Measurements from ENCODE around the gene NAV2. TPM values are rescaled to one million over a fixed set of nuclear protein-coding genes. Genes with fewer than 3 reads are reported as not detected.

Gene NAV2
- total RNA-seq, 1 donor from 2014 or later = 0.39 TPM

DNA sequence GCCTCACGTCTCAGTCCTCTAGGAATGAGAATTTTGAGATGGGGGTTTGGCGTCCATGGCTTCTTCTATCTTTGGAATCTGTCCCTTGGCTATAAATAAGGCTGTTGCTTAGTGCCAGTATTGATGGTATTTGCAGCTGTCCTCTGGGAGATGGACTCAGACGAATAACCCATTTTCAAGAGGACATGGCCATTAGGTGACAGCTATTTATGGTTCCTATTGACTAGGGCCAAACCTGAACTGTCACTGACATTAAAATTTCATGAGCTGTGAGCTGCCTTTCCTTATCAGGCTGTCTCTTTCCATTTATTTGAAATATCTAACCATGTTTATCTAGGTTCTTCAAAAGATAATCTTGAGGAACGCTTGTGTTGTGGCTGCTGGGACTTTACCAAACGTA lies 92.7 kb downstream of the NAV2 start:
- no peak for DNase-seq (ENCODE audit: low spot score)
- Mint-ChIP-seq H3K4me3 (ENCODE audit: low read depth) (no peak overlapping the region), H3K4me1 (ENCODE audit: low read depth) (no peaks in the 10 kb centered on the region), H3K27ac (no peak overlapping the region), H3K27me3 (ENCODE audit: low read depth) (peaks cover 2% of the 10 kb centered on the region), H3K36me3 (ENCODE audit: low read depth) (no peaks in the 10 kb centered on the region), H3K9me3 (no peaks in the 10 kb centered on the region)
- intact Hi-C loops (cut with micrococcal nuclease) = no loop called here

DNA sequence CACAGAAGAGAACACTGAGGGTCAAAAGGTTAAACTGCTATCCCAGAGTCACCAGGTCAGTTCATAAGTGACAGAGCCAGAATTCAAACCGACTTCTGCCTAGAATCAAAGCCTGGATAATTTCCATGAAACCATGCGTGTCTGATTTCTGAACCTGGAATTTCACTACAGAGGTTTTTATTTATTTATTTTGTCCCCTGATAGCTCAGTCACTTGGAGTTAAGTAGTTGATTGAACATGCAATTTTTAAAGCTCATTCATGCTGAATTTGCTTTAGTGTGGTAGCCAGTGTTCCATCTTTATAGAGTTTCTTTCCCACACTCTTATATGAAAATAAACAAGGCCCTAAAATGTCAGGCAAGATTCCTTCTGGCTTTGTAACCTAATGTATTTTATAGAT lies 93.2 kb downstream of the NAV2 start:
- Mint-ChIP-seq H3K27ac (no peak overlapping the region), H3K36me3 (ENCODE audit: low read depth) (no peaks in the 10 kb centered on the region), H3K4me1 (ENCODE audit: low read depth) (no peaks in the 10 kb centered on the region), H3K4me3 (ENCODE audit: low read depth) (no peak overlapping the region), H3K27me3 (ENCODE audit: low read depth) (peaks cover 2% of the 10 kb centered on the region), H3K9me3 (no peaks in the 10 kb centered on the region)
- intact Hi-C loops (cut with micrococcal nuclease) = no loop called here
- no peak for DNase-seq (ENCODE audit: low spot score)

- Mint-ChIP-seq H3K27me3 (ENCODE audit: low read depth) (peaks cover 2% of the 10 kb centered on the region), H3K4me1 (ENCODE audit: low read depth) (no peaks in the 10 kb centered on the region), H3K27ac (no peak overlapping the region), H3K9me3 (no peaks in the 10 kb centered on the region), H3K4me3 (ENCODE audit: low read depth) (no peak overlapping the region), H3K36me3 (ENCODE audit: low read depth) (no peaks in the 10 kb centered on the region)
- intact Hi-C loops (cut with micrococcal nuclease) = no loop called here
- DNase-seq (ENCODE audit: low spot score) = no peak
Observed at GRCh38 chr11:19806251-19806650, 93.6 kb downstream of the NAV2 start.

GRCh38 chr11:19808076-19808911 lies 95.7 kb downstream of the NAV2 start:
- H3K27ac Mint-ChIP-seq = no peak overlapping the region
- H3K27me3 Mint-ChIP-seq (ENCODE audit: low read depth) = peaks cover 2% of the 10 kb centered on the region
- no peaks in the 10 kb centered on the region for H3K4me1 Mint-ChIP-seq (ENCODE audit: low read depth)
- H3K9me3 Mint-ChIP-seq = no peaks in the 10 kb centered on the region
- H3K4me3 Mint-ChIP-seq (ENCODE audit: low read depth) = no peak overlapping the region
- intact Hi-C loops (cut with micrococcal nuclease) = no loop called here
- no peak for DNase-seq (ENCODE audit: low spot score)
- H3K36me3 Mint-ChIP-seq (ENCODE audit: low read depth) = no peaks in the 10 kb centered on the region

GRCh38 chr11:19810852-19811251 lies 98.2 kb downstream of the NAV2 start:
- Mint-ChIP-seq H3K36me3 (ENCODE audit: low read depth) (no peaks in the 10 kb centered on the region), H3K27me3 (ENCODE audit: low read depth) (peaks cover 2% of the 10 kb centered on the region), H3K4me3 (ENCODE audit: low read depth) (no peak overlapping the region), H3K9me3 (no peaks in the 10 kb centered on the region), H3K27ac (no peak overlapping the region), H3K4me1 (ENCODE audit: low read depth) (no peaks in the 10 kb centered on the region)
- intact Hi-C loops (cut with micrococcal nuclease) = no loop called here
- DNase-seq (ENCODE audit: low spot score) = no peak

GRCh38 chr11:19811380-19811779 lies 98.7 kb downstream of the NAV2 start:
- H3K36me3 Mint-ChIP-seq (ENCODE audit: low read depth) = no peaks in the 10 kb centered on the region
- no peak overlapping the region for H3K4me3 Mint-ChIP-seq (ENCODE audit: low read depth)
- H3K9me3 Mint-ChIP-seq = no peaks in the 10 kb centered on the region
- H3K27me3 Mint-ChIP-seq (ENCODE audit: low read depth) = peaks cover 2% of the 10 kb centered on the region
- intact Hi-C loops (cut with micrococcal nuclease) = no loop called here
- no peaks in the 10 kb centered on the region for H3K4me1 Mint-ChIP-seq (ENCODE audit: low read depth)
- no peak for DNase-seq (ENCODE audit: low spot score)
- no peak overlapping the region for H3K27ac Mint-ChIP-seq

- H3K4me1 Mint-ChIP-seq (ENCODE audit: low read depth) = no peaks in the 10 kb centered on the region
- peaks cover 2% of the 10 kb centered on the region for H3K27me3 Mint-ChIP-seq (ENCODE audit: low read depth)
- no peak overlapping the region for H3K4me3 Mint-ChIP-seq (ENCODE audit: low read depth)
- no peak for DNase-seq (ENCODE audit: low spot score)
- no peaks in the 10 kb centered on the region for H3K9me3 Mint-ChIP-seq
- no peak overlapping the region for H3K27ac Mint-ChIP-seq
- intact Hi-C loops (cut with micrococcal nuclease) = no loop called here
- H3K36me3 Mint-ChIP-seq (ENCODE audit: low read depth) = no peaks in the 10 kb centered on the region
Observed at GRCh38 chr11:19812096-19812495, 99.5 kb downstream of the NAV2 start.

DNA sequence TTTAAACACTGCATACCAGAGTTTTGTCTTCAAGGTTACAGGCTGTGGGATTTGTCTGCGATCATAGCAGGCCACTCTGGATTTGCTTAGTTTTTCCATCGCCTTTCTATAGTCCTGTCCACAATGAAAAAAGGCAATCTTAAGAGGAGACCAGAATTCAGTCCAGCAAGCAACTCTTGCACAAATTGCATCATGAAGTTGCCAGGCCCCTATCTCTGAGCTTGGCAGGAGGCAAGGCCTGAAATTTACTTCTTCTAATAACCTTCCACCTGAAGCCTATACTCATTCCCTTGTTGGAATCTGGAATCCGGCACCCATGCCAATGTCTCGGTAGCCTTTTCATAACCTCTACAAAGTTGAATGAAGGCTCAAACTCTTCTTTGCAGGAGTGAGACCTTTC lies 100.1 kb downstream of the NAV2 start:
- Mint-ChIP-seq H3K9me3 (no peaks in the 10 kb centered on the region), H3K27ac (no peak overlapping the region), H3K4me3 (ENCODE audit: low read depth) (no peak overlapping the region), H3K4me1 (ENCODE audit: low read depth) (no peaks in the 10 kb centered on the region), H3K36me3 (ENCODE audit: low read depth) (no peaks in the 10 kb centered on the region), H3K27me3 (ENCODE audit: low read depth) (peaks cover 2% of the 10 kb centered on the region)
- DNase-seq (ENCODE audit: low spot score) = no peak
- intact Hi-C loops (cut with micrococcal nuclease) = no loop called here

DNA sequence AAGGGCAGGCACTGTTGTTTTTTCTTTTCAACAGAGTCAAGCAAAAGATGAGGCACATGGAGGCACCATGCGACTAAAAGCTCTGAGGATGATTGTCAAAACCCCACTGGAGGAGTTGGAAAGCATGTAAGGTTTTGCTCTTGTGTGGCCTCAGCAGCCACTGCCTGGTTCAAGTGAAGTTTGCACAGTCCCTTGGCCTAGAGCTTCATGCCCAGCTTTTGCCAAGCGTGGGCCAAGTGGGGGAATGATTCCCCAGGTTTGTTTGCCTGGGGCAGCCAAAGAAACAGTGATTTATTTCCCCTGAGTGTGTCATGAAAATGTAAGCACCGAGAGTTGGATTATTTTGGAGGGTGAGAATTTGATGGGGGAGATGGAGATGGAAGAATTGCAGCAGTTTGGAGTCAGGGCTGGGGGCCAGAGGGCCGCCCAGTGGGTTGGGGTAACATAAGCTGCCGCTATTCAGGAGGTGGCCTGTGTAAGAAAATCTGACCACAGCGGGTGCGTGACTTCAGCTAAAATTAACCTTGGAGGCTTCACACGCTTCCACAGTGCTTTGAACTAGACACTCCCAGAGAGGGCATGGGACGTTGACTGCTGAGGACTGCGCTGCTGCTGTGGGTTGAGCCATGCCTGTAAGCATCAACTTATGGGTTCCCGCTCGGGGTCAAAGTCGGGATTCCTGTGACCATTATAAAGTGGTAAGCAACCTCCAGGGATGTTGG lies 100.7 kb downstream of the NAV2 start:
- no peak for DNase-seq (ENCODE audit: low spot score)
- intact Hi-C loops (cut with micrococcal nuclease) = no loop called here
- Mint-ChIP-seq H3K27ac (no peak overlapping the region), H3K27me3 (ENCODE audit: low read depth) (no peaks in the 10 kb centered on the region), H3K4me3 (ENCODE audit: low read depth) (no peak overlapping the region), H3K9me3 (no peaks in the 10 kb centered on the region), H3K4me1 (ENCODE audit: low read depth) (no peaks in the 10 kb centered on the region), H3K36me3 (ENCODE audit: low read depth) (no peaks in the 10 kb centered on the region)

DNA sequence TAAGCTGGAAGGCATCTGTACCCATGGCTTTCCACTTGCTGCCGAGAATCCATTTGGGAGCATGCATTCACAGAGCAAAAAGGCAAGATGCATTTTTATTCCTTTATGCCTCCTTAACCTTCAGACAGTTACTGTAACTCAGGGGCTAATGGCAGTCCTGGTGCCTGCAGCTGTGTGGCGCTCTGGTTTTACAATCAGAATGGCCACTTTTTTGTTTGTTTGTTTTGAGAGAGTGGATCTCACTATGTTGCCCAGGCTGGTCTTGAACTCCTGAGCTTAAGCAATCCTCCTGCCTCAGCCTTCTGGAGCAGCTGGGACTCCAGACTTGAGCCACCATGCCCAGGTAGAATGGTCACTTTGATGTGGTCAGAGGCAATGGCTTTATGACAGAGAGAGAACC lies 101.8 kb downstream of the NAV2 start:
- Mint-ChIP-seq H3K9me3 (no peaks in the 10 kb centered on the region), H3K4me1 (ENCODE audit: low read depth) (no peaks in the 10 kb centered on the region), H3K36me3 (ENCODE audit: low read depth) (no peaks in the 10 kb centered on the region), H3K4me3 (ENCODE audit: low read depth) (no peak overlapping the region), H3K27me3 (ENCODE audit: low read depth) (no peaks in the 10 kb centered on the region), H3K27ac (no peak overlapping the region)
- intact Hi-C loops (cut with micrococcal nuclease) = no loop called here
- DNase-seq (ENCODE audit: low spot score) = no peak

DNA sequence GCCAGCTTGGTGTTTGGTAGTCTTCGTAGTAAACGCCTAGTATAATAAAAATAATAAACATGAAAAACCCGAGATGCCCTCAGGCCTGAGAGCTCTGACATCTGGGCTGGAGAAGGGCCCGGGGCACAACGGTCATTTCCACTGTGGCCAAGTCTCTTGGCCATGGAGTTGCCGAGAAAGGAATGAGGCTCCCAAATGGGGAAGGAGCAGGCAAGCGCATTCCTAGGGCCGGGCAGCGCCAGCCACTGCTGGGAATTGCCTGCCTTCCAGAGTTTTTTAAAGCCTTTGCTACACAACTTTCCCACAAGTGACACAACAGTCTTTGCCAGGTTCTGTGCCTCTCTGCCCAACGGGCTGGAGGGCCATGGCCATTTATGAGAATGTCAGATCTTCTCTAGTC lies 103.4 kb downstream of the NAV2 start:
- no peaks in the 10 kb centered on the region for H3K27me3 Mint-ChIP-seq (ENCODE audit: low read depth)
- no peak for DNase-seq (ENCODE audit: low spot score)
- no peaks in the 10 kb centered on the region for H3K36me3 Mint-ChIP-seq (ENCODE audit: low read depth)
- H3K9me3 Mint-ChIP-seq = no peaks in the 10 kb centered on the region
- H3K4me1 Mint-ChIP-seq (ENCODE audit: low read depth) = no peaks in the 10 kb centered on the region
- intact Hi-C loops (cut with micrococcal nuclease) = no loop called here
- H3K27ac Mint-ChIP-seq = no peak overlapping the region
- no peak overlapping the region for H3K4me3 Mint-ChIP-seq (ENCODE audit: low read depth)

DNA sequence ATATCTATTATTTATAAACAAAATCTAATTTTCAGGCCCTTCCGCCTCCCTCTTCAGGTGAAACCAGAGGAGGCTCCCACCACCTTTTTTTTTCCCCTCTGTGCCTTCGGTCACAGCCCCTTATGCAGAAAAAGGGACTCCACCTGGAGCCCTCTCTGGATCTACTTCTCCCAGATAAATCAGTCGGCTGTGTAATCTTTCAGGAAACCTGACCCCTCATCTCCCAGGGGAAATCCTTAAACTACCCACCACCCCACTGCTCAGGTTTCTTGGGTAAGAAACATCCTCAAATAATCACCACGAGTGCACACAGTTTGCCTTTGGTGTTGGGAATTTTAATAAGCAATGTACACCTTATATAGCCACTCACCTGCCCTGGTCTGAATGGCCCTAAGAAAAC lies 104.2 kb downstream of the NAV2 start:
- no peak overlapping the region for H3K27ac Mint-ChIP-seq
- DNase-seq (ENCODE audit: low spot score) = no peak
- H3K27me3 Mint-ChIP-seq (ENCODE audit: low read depth) = no peaks in the 10 kb centered on the region
- H3K4me3 Mint-ChIP-seq (ENCODE audit: low read depth) = no peak overlapping the region
- intact Hi-C loops (cut with micrococcal nuclease) = no loop called here
- no peaks in the 10 kb centered on the region for H3K9me3 Mint-ChIP-seq
- no peaks in the 10 kb centered on the region for H3K36me3 Mint-ChIP-seq (ENCODE audit: low read depth)
- no peaks in the 10 kb centered on the region for H3K4me1 Mint-ChIP-seq (ENCODE audit: low read depth)

- Mint-ChIP-seq H3K36me3 (ENCODE audit: low read depth) (no peaks in the 10 kb centered on the region), H3K4me3 (ENCODE audit: low read depth) (no peak overlapping the region), H3K27me3 (ENCODE audit: low read depth) (no peaks in the 10 kb centered on the region), H3K9me3 (no peaks in the 10 kb centered on the region), H3K27ac (no peak overlapping the region), H3K4me1 (ENCODE audit: low read depth) (no peaks in the 10 kb centered on the region)
- intact Hi-C loops (cut with micrococcal nuclease) = no loop called here
- no peak for DNase-seq (ENCODE audit: low spot score)
Observed at GRCh38 chr11:19817265-19817851, 104.7 kb downstream of the NAV2 start.
